ENCODE measurements around the gene SPATA6L. TPM values are rescaled to one million over a fixed set of nuclear protein-coding genes. Genes with fewer than 3 reads are reported as not detected.
A peak's percentile ranks its signal among the peaks of the same experiment; 100 is the strongest.

The SPATA6L gene
- total RNA-seq, 2 experiments from 2014 or later: 9.4 to 10.8 TPM

GRCh38 chr9:4566806-4567205 lies 99.5 kb downstream of the SPATA6L start:
- Histone ChIP-seq H3K27me3 (ENCODE audit: control insufficient read depth in 1 of 2, insufficient read depth in 2 of 2, low read length in 2 of 2) (no peaks in the 10 kb centered on the region), H3K4me1 (ENCODE audit: insufficient read depth, low read length) (peaks cover 12% of the 10 kb centered on the region), H3K9me3 (ENCODE audit: control insufficient read depth in 1 of 2, insufficient read depth in 1 of 2, low read length in 2 of 2) (no peaks in the 10 kb centered on the region), H3K27ac (ENCODE audit: low read depth in 1 of 2, low read length in 2 of 2) (no peak overlapping the region), H3K4me3 (ENCODE audit: low read length) (no peak overlapping the region), H3K36me3 (ENCODE audit: insufficient read depth, low read length) (no peaks in the 10 kb centered on the region)
- H3K27me3 Mint-ChIP-seq: no peaks in the 10 kb centered on the region
- intact Hi-C loops (cut with DNase I, micrococcal nuclease): no loop called here
- POLR2A ChIA-PET: no interaction called here
- H3K4me1 Mint-ChIP-seq (ENCODE audit: low read depth): peaks cover 26% of the 10 kb centered on the region
- DNase-seq: no peak
- no peaks in the 10 kb centered on the region for H3K36me3 Mint-ChIP-seq (ENCODE audit: low read depth)
- ATAC-seq (ENCODE audit: poor library complexity): no peak
- H3K4me3 Mint-ChIP-seq: no peak overlapping the region
- H3K27ac Mint-ChIP-seq: no peak overlapping the region
- no peaks in the 10 kb centered on the region for H3K9me3 Mint-ChIP-seq
- CTCF ChIA-PET: no interaction called here
- no peak for TF ChIP-seq CTCF (IDR thresholded peaks at IDR 0.05)

DNA sequence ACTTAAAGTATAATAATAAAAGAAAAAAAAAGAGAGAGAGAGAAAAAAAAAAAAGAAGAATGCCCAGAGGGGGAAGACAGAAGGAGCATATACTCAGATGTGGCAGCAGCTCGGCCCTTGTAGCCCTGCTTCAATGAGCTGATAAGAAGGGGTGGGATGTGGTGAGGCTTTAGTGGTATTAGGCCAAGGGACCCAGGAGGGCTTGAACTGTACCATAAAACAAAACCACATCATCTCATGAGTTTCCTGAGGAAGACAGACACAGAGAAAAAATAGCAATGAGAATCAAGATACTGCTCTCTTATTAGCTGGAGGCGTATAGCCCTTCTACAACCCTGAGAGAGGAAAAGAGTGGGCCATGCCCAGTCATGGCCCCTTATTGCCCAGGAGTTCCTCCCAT lies 103.2 kb downstream of the SPATA6L start:
- POLR2A ChIA-PET: interaction anchor here (0.6 to 1.6 kb wide), 5 partner anchors 10 to 34 kb away, joined by 3 to 5 read pairs (median 4); no protein-coding TSS in a partner anchor
- TF ChIP-seq CTCF (IDR thresholded peaks at IDR 0.05): no peak
- Mint-ChIP-seq H3K9me3 (no peaks in the 10 kb centered on the region), H3K27me3 (no peaks in the 10 kb centered on the region), H3K4me1 (ENCODE audit: low read depth) (peaks cover 31% of the 10 kb centered on the region), H3K27ac (no peak overlapping the region), H3K36me3 (ENCODE audit: low read depth) (no peaks in the 10 kb centered on the region), H3K4me3 (no peak overlapping the region)
- Histone ChIP-seq H3K36me3 (ENCODE audit: insufficient read depth, low read length) (no peaks in the 10 kb centered on the region), H3K27ac (ENCODE audit: low read depth in 1 of 2, low read length in 2 of 2) (no peak overlapping the region), H3K27me3 (ENCODE audit: control insufficient read depth in 1 of 2, insufficient read depth in 2 of 2, low read length in 2 of 2) (no peaks in the 10 kb centered on the region), H3K4me1 (ENCODE audit: insufficient read depth, low read length) (peaks cover 12% of the 10 kb centered on the region), H3K9me3 (ENCODE audit: control insufficient read depth in 1 of 2, insufficient read depth in 1 of 2, low read length in 2 of 2) (no peaks in the 10 kb centered on the region), H3K4me3 (ENCODE audit: low read length) (no peak overlapping the region)
- CTCF ChIA-PET: no interaction called here
- no peak for ATAC-seq (ENCODE audit: poor library complexity)
- intact Hi-C loops (cut with DNase I, micrococcal nuclease): no loop called here
- DNase-seq: peak in 1 of 14 experiments; percentile 21

- Mint-ChIP-seq H3K9me3 (no peaks in the 10 kb centered on the region), H3K27ac (no peak overlapping the region), H3K4me1 (ENCODE audit: low read depth) (peaks cover 40% of the 10 kb centered on the region), H3K4me3 (no peak overlapping the region), H3K27me3 (no peaks in the 10 kb centered on the region), H3K36me3 (ENCODE audit: low read depth) (no peaks in the 10 kb centered on the region)
- Histone ChIP-seq H3K36me3 (ENCODE audit: insufficient read depth, low read length) (no peaks in the 10 kb centered on the region), H3K27ac (ENCODE audit: low read depth in 1 of 2, low read length in 2 of 2) (no peak overlapping the region), H3K27me3 (ENCODE audit: control insufficient read depth in 1 of 2, insufficient read depth in 2 of 2, low read length in 2 of 2) (no peaks in the 10 kb centered on the region), H3K4me3 (ENCODE audit: low read length) (no peak overlapping the region), H3K4me1 (ENCODE audit: insufficient read depth, low read length) (peaks cover 23% of the 10 kb centered on the region), H3K9me3 (ENCODE audit: control insufficient read depth in 1 of 2, insufficient read depth in 1 of 2, low read length in 2 of 2) (no peaks in the 10 kb centered on the region)
- intact Hi-C loops (cut with DNase I, micrococcal nuclease): loop anchor here in 1 of 2 experiments (10.0 kb wide), 1 partner anchor 65 kb away; the partner anchor contains the start of gene SLC1A1
- DNase-seq (no peak), ATAC-seq (ENCODE audit: poor library complexity) (no peak)
- no peak for TF ChIP-seq CTCF (IDR thresholded peaks at IDR 0.05)
- ChIA-PET POLR2A (interaction anchor here (1.2 kb wide), 1 partner anchor 8 kb away, joined by 3 read pairs; no protein-coding TSS in a partner anchor), CTCF (no interaction called here)
Measured at GRCh38 chr9:4559261-4560182, 106.8 kb downstream of the SPATA6L start.
